ENCODE results near the gene IL10RA. TPM values are rescaled to one million over a fixed set of nuclear protein-coding genes. Genes with fewer than 3 reads are reported as not detected.
"Not testable (repeated sequence)": the region's sequence is repeated elsewhere in the genome, so short reads cannot be mapped to it uniquely, and the experiment has no call there.

Gene IL10RA
- total and polyA plus RNA-seq, 3 experiments from 2014 or later = 120 to 659 (median 122) TPM

DNA sequence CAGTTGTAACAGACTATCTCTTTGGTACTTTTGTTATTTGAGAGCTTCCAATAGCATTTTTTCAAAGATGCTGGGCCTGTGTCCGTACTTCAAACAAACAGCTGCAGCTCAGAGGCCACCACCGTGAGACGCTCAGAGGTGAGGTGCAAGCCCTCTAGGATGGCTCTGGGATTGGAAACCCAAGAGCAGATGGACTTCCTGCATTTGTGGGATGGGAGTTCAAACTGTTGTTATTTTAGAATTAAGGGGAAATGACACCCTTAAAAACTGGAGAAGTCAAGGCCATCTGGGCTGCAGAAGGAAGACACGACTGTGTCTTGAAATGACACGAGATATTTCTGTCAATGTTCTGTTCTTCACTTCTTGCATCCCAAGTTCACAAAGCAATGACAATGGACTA, 9.2 kb upstream of the IL10RA start:
- no peak overlapping the region for H3K4me3 ChIP-seq (ENCODE audit: low read length)
- DNase-seq = no peak
- peaks cover 0 to 17% (median 6%) of the 10 kb centered on the region in 3 donors for H3K36me3 Mint-ChIP-seq
- no peak overlapping the region for H3K27ac ChIP-seq (ENCODE audit: low read depth, low read length)
- CTCF ChIA-PET = interaction anchor here (1.7 to 4.6 kb wide), 3 partner anchors 11 to 169 kb away, joined by 4 to 21 read pairs (median 6); no protein-coding TSS in a partner anchor
- no peaks in the 10 kb centered on the region for H3K27me3 Mint-ChIP-seq
- H3K36me3 ChIP-seq (ENCODE audit: insufficient read depth, low read length) = no peaks in the 10 kb centered on the region
- peak overlapping the region in 6 of 8 donors; percentile 57 to 84 (median 74) for H3K27ac Mint-ChIP-seq
- peaks cover 61% of the 10 kb centered on the region for H3K4me1 ChIP-seq (ENCODE audit: insufficient read depth, low read length)
- H3K9me3 Mint-ChIP-seq = no peaks in the 10 kb centered on the region
- H3K9me3 ChIP-seq (ENCODE audit: low read length) = no peaks in the 10 kb centered on the region
- H3K4me3 Mint-ChIP-seq = peak overlapping the region; percentile 28 to 73 (median 63)
- H3K4me1 Mint-ChIP-seq = peaks cover 77 to 85% (median 85%) of the 10 kb centered on the region in 3 donors
- H3K27me3 ChIP-seq (ENCODE audit: insufficient read depth, low read length, poor library complexity, severe bottlenecking) = no peaks in the 10 kb centered on the region
- POLR2A ChIA-PET = interaction anchor here (0.6 to 3.6 kb wide), 2 partner anchors 9 to 1293 kb away, joined by 5 to 24 read pairs; partner anchors contain the start of gene IL10RA

DNA sequence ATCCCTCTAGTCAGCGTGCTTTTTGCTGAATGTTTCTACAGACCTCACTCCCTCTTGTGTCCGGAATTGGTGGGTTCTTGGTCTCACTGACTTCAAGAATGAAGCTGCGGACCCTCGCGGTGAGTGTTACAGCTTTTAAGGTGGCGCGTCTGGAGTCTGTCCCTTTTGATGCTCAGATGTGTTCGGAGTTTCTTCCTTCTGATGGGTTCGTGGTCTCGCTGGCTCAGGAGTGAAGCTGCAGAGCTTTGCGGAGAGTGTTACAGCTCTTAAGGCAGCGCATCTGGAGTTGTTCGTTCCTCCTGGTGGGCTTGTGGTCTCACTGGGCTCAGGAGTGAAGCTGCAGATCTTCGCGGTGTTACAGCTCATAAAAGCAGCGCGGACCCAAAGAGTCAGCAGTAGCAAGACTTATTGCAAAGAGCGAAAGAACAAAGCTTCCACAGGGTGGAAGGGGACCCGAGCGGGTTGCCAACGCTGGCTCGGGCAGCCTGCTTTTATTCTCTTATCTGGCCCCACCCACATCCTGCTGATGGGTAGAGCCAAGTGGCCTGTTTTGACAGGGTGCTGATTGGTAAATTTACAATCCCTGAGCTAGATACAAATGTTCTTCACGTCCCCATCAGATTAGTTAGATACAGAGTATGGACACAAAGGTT, 8.5 kb upstream of the IL10RA start:
- peak in 1 of 5 donors; percentile 34 for DNase-seq
- H3K27me3 Mint-ChIP-seq; H3K9me3 ChIP-seq (ENCODE audit: low read length); H3K9me3 Mint-ChIP-seq; H3K27ac ChIP-seq (ENCODE audit: low read depth, low read length); H3K36me3 ChIP-seq (ENCODE audit: insufficient read depth, low read length); H3K4me3 ChIP-seq (ENCODE audit: low read length); H3K27me3 ChIP-seq (ENCODE audit: insufficient read depth, low read length, poor library complexity, severe bottlenecking): not testable (repeated sequence)
- ChIA-PET CTCF (interaction anchor here (0.8 to 4.6 kb wide), 5 partner anchors 10 to 170 kb away, joined by 3 to 21 read pairs (median 4); no protein-coding TSS in a partner anchor), POLR2A (interaction anchor here (0.9 kb wide), 1 partner anchor 22 kb away, joined by 3 read pairs; no protein-coding TSS in a partner anchor)
- peaks cover 55% of the 10 kb centered on the region for H3K4me1 ChIP-seq (ENCODE audit: insufficient read depth, low read length)
- Mint-ChIP-seq H3K4me1 (peaks cover 72 to 82% (median 82%) of the 10 kb centered on the region in 3 donors), H3K4me3 (peak overlapping the region in 6 of 7 donors; percentile 46 to 81 (median 65)), H3K36me3 (peaks cover 0 to 17% (median 6%) of the 10 kb centered on the region in 3 donors), H3K27ac (peak overlapping the region; percentile 3 to 89 (median 56))

DNA sequence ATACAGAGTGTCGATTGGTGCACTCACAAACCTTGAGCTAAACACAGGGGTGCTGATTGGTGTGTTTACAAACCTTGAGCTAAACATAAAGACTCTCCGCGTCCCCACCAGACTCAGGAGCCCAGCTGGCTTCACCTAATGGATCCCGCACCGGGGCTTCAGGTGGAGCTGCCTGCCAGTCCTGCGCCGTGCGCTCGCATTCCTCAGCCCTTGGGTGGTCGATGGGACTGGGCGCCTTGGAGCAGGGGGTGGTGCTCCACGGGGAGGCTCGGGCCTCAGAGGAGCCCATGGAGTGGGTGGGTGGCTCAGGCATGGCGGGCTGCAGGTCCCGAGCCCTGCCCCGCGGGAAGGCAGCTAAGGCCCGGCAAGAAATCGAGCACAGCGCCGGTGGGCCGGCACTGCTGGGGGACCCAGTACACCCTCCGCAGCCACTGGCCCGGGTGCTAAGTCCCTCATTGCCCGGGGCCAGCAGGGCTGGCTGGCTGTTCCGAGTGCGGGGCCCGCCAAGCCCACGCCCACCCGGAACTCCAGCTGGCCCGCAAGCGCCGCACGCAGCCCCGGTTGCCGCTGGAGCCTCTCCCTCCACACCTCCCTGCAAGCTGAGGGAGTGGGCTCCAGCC, 7.8 kb upstream of the IL10RA start:
- not testable (repeated sequence) for DNase-seq; H3K36me3 ChIP-seq (ENCODE audit: insufficient read depth, low read length); H3K27me3 ChIP-seq (ENCODE audit: insufficient read depth, low read length, poor library complexity, severe bottlenecking); H3K4me3 ChIP-seq (ENCODE audit: low read length); H3K27me3 Mint-ChIP-seq; H3K27ac ChIP-seq (ENCODE audit: low read depth, low read length); H3K9me3 Mint-ChIP-seq; H3K9me3 ChIP-seq (ENCODE audit: low read length)
- POLR2A ChIA-PET = interaction anchor here (0.9 kb wide), 1 partner anchor 21 kb away, joined by 3 read pairs; no protein-coding TSS in a partner anchor
- Mint-ChIP-seq H3K4me3 (peak overlapping the region in 2 of 7 donors; percentile 63), H3K27ac (peak overlapping the region in 5 of 8 donors; percentile 38 to 87 (median 70)), H3K36me3 (peaks cover 0 to 17% (median 6%) of the 10 kb centered on the region in 3 donors), H3K4me1 (peaks cover 72 to 82% (median 82%) of the 10 kb centered on the region in 3 donors)
- CTCF ChIA-PET = interaction anchor here (0.8 to 4.6 kb wide), 9 partner anchors 9 to 171 kb away, joined by 3 to 21 read pairs (median 4); no protein-coding TSS in a partner anchor
- H3K4me1 ChIP-seq (ENCODE audit: insufficient read depth, low read length) = peaks cover 55% of the 10 kb centered on the region

DNA sequence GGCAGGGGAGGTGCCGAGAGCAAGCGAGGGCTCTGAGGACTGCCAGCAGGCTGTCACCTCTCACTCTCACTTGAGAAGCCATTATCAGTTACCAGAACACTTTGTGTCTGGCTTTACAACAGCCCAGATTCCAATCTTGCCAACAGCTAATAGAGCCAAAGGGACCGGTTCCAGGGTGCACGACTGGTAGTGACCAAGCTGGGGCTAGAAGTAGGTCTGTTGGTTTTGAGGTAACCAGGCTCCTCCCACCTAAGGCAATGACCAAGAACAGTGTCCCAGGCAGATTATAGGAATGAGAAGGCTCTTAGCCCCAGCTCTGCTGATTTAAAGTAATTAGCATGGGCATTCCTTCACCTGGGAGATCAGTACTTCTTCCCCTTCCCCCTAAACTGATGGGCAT, 7.2 kb upstream of the IL10RA start:
- Mint-ChIP-seq H3K4me1 (peaks cover 74 to 84% (median 84%) of the 10 kb centered on the region in 3 donors), H3K27ac (peak overlapping the region; percentile 59 to 89 (median 81)), H3K36me3 (peaks cover 0 to 17% (median 6%) of the 10 kb centered on the region in 3 donors), H3K27me3 (no peaks in the 10 kb centered on the region), H3K4me3 (peak overlapping the region in 3 of 7 donors; percentile 42 to 70 (median 64)), H3K9me3 (no peaks in the 10 kb centered on the region)
- DNase-seq = no peak
- no peak overlapping the region for H3K4me3 ChIP-seq (ENCODE audit: low read length)
- H3K36me3 ChIP-seq (ENCODE audit: insufficient read depth, low read length) = no peaks in the 10 kb centered on the region
- H3K9me3 ChIP-seq (ENCODE audit: low read length) = no peaks in the 10 kb centered on the region
- no peak overlapping the region for H3K27ac ChIP-seq (ENCODE audit: low read depth, low read length)
- H3K27me3 ChIP-seq (ENCODE audit: insufficient read depth, low read length, poor library complexity, severe bottlenecking) = no peaks in the 10 kb centered on the region
- peaks cover 55% of the 10 kb centered on the region for H3K4me1 ChIP-seq (ENCODE audit: insufficient read depth, low read length)
- POLR2A ChIA-PET = interaction anchor here (0.5 to 0.8 kb wide), 2 partner anchors 28 to 423 kb away, joined by 3 to 5 read pairs; no protein-coding TSS in a partner anchor
- CTCF ChIA-PET = interaction anchor here (1.2 to 4.6 kb wide), 7 partner anchors 10 to 74 kb away, joined by 3 to 21 read pairs (median 7); no protein-coding TSS in a partner anchor

DNA sequence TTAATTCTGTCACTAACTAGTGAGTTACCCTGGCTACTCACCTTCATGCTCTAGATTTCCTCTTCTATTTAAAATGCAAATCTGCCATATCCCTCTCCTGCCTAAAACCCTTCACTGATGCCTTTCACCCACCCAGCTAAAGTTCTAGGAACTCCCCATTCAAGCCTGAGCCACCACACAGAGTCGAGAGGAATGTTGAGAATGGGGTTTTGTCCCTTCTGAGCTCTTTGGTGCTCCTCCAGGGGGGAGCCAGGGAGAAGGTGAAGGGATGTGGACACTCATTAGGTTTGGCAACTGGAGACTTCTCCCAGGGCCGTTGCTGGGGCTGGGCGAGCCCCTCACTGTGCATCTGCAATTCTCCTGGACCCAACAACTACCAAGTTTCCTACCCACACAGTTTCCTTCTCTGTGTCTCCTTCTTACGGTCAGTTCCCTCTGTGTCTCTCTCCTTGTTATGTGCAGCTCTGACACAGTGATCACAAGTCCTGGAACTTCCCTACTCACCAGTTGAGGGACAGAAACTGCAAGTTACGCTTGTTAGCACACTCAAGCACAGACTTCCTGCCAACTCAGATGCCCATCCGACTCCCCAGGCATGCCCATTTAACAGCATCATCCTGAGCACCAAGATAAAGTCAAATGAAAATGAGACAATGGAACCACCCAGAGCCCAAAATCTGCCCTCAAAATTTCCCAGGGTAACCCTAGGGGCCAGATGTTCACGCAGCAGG, 6.5 kb upstream of the IL10RA start:
- Histone ChIP-seq H3K36me3 (ENCODE audit: insufficient read depth, low read length) (no peaks in the 10 kb centered on the region), H3K4me1 (ENCODE audit: insufficient read depth, low read length) (peaks cover 56% of the 10 kb centered on the region), H3K4me3 (ENCODE audit: low read length) (no peak overlapping the region), H3K27ac (ENCODE audit: low read depth, low read length) (no peak overlapping the region), H3K9me3 (ENCODE audit: low read length) (no peaks in the 10 kb centered on the region), H3K27me3 (ENCODE audit: insufficient read depth, low read length, poor library complexity, severe bottlenecking) (no peaks in the 10 kb centered on the region)
- Mint-ChIP-seq H3K4me1 (peaks cover 76 to 85% (median 84%) of the 10 kb centered on the region in 3 donors), H3K27me3 (no peaks in the 10 kb centered on the region), H3K36me3 (peaks cover 0 to 19% (median 6%) of the 10 kb centered on the region in 3 donors), H3K9me3 (no peaks in the 10 kb centered on the region), H3K4me3 (peak overlapping the region; percentile 22 to 79 (median 59)), H3K27ac (peak overlapping the region; percentile 59 to 89 (median 81))
- CTCF ChIA-PET = interaction anchor here (1.2 to 4.6 kb wide), 8 partner anchors 10 to 74 kb away, joined by 3 to 21 read pairs (median 6); no protein-coding TSS in a partner anchor
- POLR2A ChIA-PET = interaction anchor here (0.5 to 0.8 kb wide), 2 partner anchors 28 to 423 kb away, joined by 3 to 5 read pairs; no protein-coding TSS in a partner anchor
- no peak for DNase-seq

DNA sequence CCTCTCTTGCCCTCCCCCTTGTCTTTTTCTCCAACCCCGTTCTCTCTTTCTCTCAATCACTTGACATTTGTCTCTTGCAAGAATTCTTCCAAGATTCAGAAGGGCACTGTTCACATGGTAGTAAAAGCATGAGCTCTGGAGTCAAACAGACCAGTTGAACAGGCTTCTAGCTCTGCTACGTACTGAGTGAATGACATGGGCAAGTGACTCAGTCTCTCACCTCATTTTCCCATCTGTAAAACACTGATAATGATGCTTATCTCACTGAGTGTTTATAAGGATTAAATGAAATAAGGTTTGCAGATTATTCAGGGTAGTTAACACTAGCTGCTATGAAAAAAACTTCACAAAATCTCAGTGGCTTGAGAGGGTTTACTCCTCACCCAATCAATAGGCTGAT, 5.9 kb upstream of the IL10RA start:
- Histone ChIP-seq H3K4me1 (ENCODE audit: insufficient read depth, low read length) (peaks cover 60% of the 10 kb centered on the region), H3K27ac (ENCODE audit: low read depth, low read length) (no peak overlapping the region), H3K36me3 (ENCODE audit: insufficient read depth, low read length) (no peaks in the 10 kb centered on the region), H3K9me3 (ENCODE audit: low read length) (no peaks in the 10 kb centered on the region), H3K4me3 (ENCODE audit: low read length) (no peak overlapping the region), H3K27me3 (ENCODE audit: insufficient read depth, low read length, poor library complexity, severe bottlenecking) (no peaks in the 10 kb centered on the region)
- H3K9me3 Mint-ChIP-seq = no peaks in the 10 kb centered on the region
- peaks cover 3 to 23% (median 6%) of the 10 kb centered on the region in 3 donors for H3K36me3 Mint-ChIP-seq
- ChIA-PET POLR2A (interaction anchor here (0.7 to 0.9 kb wide), 2 partner anchors 9 to 23 kb away, joined by 3 to 4 read pairs; no protein-coding TSS in a partner anchor), CTCF (interaction anchor here (1.2 to 4.6 kb wide), 6 partner anchors 17 to 73 kb away, joined by 3 to 21 read pairs (median 8); no protein-coding TSS in a partner anchor)
- H3K4me3 Mint-ChIP-seq = peak overlapping the region; percentile 22 to 79 (median 59)
- no peaks in the 10 kb centered on the region for H3K27me3 Mint-ChIP-seq
- H3K27ac Mint-ChIP-seq = peak overlapping the region; percentile 59 to 89 (median 80)
- peaks cover 79 to 88% (median 87%) of the 10 kb centered on the region in 3 donors for H3K4me1 Mint-ChIP-seq
- DNase-seq = no peak

DNA sequence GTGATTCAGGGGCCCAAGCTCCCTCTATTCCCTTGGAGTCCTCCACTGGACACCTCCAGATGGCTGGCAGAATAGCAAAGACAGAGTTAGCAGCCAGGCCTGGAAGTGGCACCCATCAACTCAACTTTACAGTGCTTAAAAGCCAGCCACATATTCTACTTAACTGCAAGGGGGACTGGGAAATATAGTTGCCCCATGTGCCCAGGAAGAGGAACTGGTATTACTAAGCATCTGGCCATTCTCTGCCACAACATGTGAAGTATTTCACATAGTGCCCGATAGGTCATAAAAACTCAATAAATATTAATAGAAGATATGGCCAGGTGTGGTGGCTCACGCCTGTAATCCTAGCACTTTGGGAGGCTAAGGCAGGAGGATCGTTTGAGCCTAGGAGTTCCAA, 5.5 kb upstream of the IL10RA start:
- peaks cover 3 to 24% (median 6%) of the 10 kb centered on the region in 3 donors for H3K36me3 Mint-ChIP-seq
- ChIA-PET POLR2A (interaction anchor here (0.7 to 0.9 kb wide), 2 partner anchors 8 to 22 kb away, joined by 3 to 4 read pairs; no protein-coding TSS in a partner anchor), CTCF (interaction anchor here (1.2 to 4.6 kb wide), 5 partner anchors 17 to 73 kb away, joined by 3 to 21 read pairs (median 7); no protein-coding TSS in a partner anchor)
- Histone ChIP-seq H3K27me3 (ENCODE audit: insufficient read depth, low read length, poor library complexity, severe bottlenecking) (no peaks in the 10 kb centered on the region), H3K9me3 (ENCODE audit: low read length) (no peaks in the 10 kb centered on the region), H3K27ac (ENCODE audit: low read depth, low read length) (no peak overlapping the region), H3K4me1 (ENCODE audit: insufficient read depth, low read length) (peaks cover 61% of the 10 kb centered on the region), H3K4me3 (ENCODE audit: low read length) (no peak overlapping the region), H3K36me3 (ENCODE audit: insufficient read depth, low read length) (no peaks in the 10 kb centered on the region)
- H3K4me1 Mint-ChIP-seq = peaks cover 76 to 87% (median 87%) of the 10 kb centered on the region in 3 donors
- H3K9me3 Mint-ChIP-seq = no peaks in the 10 kb centered on the region
- DNase-seq = no peak
- H3K27ac Mint-ChIP-seq = peak overlapping the region in 3 of 8 donors; percentile 72 to 81 (median 77)
- no peaks in the 10 kb centered on the region for H3K27me3 Mint-ChIP-seq
- peak overlapping the region in 2 of 7 donors; percentile 61 to 64 for H3K4me3 Mint-ChIP-seq

All from CD8-positive, alpha-beta memory T cell (primary cell).